GM12891 (cell line): ENCODE results near the gene NEDD4.

Experiments
- PAX5 ChIP-seq: IDR thresholded peaks from 2 replicates; pipeline ENCODE4 v1.6.1; 2011; ENCODE audit warnings: low read length, moderate library complexity, mild to moderate bottlenecking; ENCODE audit not compliant: insufficient read depth, severe bottlenecking
- POLR2A ChIP-seq: IDR thresholded peaks from 2 replicates; pipeline ENCODE4 v1.6.1; 2011; ENCODE audit warnings: low read depth, low read length, control low read depth
- POLR2AphosphoS5 ChIP-seq: IDR thresholded peaks from 2 replicates; pipeline ENCODE4 v1.6.1; 2011; ENCODE audit warnings: low read depth, low read length, control low read depth
- SPI1 ChIP-seq: IDR thresholded peaks from 2 replicates; pipeline ENCODE4 v1.6.1; 2011; ENCODE audit warnings: low read depth, low read length, control low read depth
- TAF1 ChIP-seq: IDR thresholded peaks from 2 replicates; pipeline ENCODE4 v1.6.1; 2011; ENCODE audit warnings: low read depth, low read length, control low read depth

GRCh38 chr15:55897560-55898336, 95.7 kb downstream of the NEDD4 start:
- TF ChIP-seq POLR2A (no peak), POLR2AphosphoS5 (no peak), TAF1 (no peak), PAX5 (no peak), SPI1 (no peak)
